Heart left ventricle (tissue), 13 donors: ENCODE measurements around the gene SNRPD2.

ENCODE experiments used
- POLR2A ChIP-seq, 2 donors: fragments of 450-650 bp; IDR thresholded peaks; one replicate each; pipeline ENCODE4 v1.6.1; 2017; ENCODE audit warnings: antibody characterized with exemption in 2 of 2, mild to moderate bottlenecking in 2 of 2, moderate library complexity in 2 of 2
- TF ChIP-seq, protein P1 (sequence below), 12 donors: fragments of 200-600 bp; sonication (generic) in 4 of 12; IDR thresholded peaks; one replicate each; pipeline versions ENCODE4 v1.5.0 to v1.8.0; 2018 to 2022; ENCODE audit warnings: antibody characterized with exemption in 12 of 12, mild to moderate bottlenecking in 5 of 12
- donor health status: ischemic (EF 13 %, LVEDD 7.1; RV severe dilation, severe dysfunction).
- donor health status: DM: no; HTN: yes; CAD: no.
- donor health status: DM: no; HTN: no; CAD: no.
- donor health status: ischemic (EF 25% LVEDD 6.9; RV normal size, moderate dysfunction).
- donor health status: ischemic (EF 25% LVEDD 5.7; RV mildly dilated, moderate dysfunction).
- donor health status: ischemic (EF 35%, LVEDD 5.7; RV mildly dilated, moderate dysfunction).
- donor health status: nonischemic (EF 11% LVEDD 7.7; RV severe dilation, severe dysfunction).
- donor health status: DM: yes; HTN: yes; CAD: no.
- donor health status: PGD.
- donor health status: ischemic (EF 29% LVEDD 5.4; RV normal size, mild dysfunction).
- donor health status: nonischemic (EF 23%, LVEDD 6.1; RV moderate dilation, normal function).

DNA sequence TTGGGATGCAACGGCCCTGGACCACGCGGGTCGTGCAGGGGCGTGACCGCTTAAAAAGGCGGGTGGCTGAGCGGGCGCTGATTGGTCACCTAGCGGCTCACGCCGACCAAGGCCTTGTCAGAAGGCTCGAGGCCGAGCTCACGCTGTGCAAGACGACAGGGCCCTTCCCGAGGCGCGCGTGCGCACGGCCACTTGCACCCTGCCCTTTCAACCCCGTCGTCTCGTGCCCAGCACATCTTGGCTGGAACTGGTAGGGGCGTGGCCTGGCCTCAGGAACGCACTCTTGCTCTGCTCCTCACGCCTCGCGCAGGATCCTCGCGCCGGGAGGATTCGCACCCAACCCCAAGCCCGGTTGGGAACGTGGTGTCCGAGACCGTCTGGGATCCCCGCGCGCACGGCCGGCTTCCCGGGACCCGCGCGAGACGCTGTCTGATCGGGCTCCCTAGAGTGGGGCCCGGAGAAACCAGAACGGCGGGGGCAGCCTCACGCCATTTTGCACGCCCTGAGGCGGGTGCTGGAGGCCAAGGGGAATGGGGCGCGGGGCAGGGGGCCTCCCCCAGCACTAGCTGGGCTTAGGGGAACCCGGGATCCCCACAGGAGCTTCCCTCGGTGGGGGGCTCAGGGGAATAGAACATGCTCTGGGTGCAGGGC lies 41.5 kb upstream of the SNRPD2 start, which contains the start of gene MEIOSIN:
- TF ChIP-seq, protein P1, sequence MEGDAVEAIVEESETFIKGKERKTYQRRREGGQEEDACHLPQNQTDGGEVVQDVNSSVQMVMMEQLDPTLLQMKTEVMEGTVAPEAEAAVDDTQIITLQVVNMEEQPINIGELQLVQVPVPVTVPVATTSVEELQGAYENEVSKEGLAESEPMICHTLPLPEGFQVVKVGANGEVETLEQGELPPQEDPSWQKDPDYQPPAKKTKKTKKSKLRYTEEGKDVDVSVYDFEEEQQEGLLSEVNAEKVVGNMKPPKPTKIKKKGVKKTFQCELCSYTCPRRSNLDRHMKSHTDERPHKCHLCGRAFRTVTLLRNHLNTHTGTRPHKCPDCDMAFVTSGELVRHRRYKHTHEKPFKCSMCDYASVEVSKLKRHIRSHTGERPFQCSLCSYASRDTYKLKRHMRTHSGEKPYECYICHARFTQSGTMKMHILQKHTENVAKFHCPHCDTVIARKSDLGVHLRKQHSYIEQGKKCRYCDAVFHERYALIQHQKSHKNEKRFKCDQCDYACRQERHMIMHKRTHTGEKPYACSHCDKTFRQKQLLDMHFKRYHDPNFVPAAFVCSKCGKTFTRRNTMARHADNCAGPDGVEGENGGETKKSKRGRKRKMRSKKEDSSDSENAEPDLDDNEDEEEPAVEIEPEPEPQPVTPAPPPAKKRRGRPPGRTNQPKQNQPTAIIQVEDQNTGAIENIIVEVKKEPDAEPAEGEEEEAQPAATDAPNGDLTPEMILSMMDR (IDR thresholded peaks at IDR 0.05): no peak
- no peak for TF ChIP-seq POLR2A (IDR thresholded peaks at IDR 0.05)
